Ishikawa (cell line): ENCODE results near the gene CBLIF.

Experiments used
- EP300 ChIP-seq: IDR thresholded peaks from 2 replicates; pipeline ENCODE4 v1.6.1; 2012; ENCODE audit warnings: borderline replicate concordance
- TCF12 ChIP-seq: IDR thresholded peaks from 2 replicates; pipeline ENCODE4 v1.6.1; 2012; ENCODE audit warnings: low read depth
- TEAD4 ChIP-seq: IDR thresholded peaks from 2 replicates; pipeline ENCODE4 v1.6.1; 2012

GRCh38 chr11:59862252-59862651, 17.0 kb upstream of the CBLIF start:
- TF ChIP-seq TCF12 (no peak), EP300 (no peak), TEAD4 (no peak)
